Measurements from ENCODE around the gene VPS25.
"Not testable (repeated sequence)": the region's sequence is repeated elsewhere in the genome, so short reads cannot be mapped to it uniquely, and the experiment has no call there.

The VPS25 gene

GRCh38 chr17:42768006-42768405 is 5.2 kb upstream of the VPS25 start:
- DNase-seq = not testable (repeated sequence)

- DNase-seq = not testable (repeated sequence)
These were observed 3.3 kb upstream of the VPS25 start for GRCh38 chr17:42769964-42770363.

- no peak for DNase-seq
These were observed 332 bp upstream of the VPS25 start for GRCh38 chr17:42772945-42773289.

DNA sequence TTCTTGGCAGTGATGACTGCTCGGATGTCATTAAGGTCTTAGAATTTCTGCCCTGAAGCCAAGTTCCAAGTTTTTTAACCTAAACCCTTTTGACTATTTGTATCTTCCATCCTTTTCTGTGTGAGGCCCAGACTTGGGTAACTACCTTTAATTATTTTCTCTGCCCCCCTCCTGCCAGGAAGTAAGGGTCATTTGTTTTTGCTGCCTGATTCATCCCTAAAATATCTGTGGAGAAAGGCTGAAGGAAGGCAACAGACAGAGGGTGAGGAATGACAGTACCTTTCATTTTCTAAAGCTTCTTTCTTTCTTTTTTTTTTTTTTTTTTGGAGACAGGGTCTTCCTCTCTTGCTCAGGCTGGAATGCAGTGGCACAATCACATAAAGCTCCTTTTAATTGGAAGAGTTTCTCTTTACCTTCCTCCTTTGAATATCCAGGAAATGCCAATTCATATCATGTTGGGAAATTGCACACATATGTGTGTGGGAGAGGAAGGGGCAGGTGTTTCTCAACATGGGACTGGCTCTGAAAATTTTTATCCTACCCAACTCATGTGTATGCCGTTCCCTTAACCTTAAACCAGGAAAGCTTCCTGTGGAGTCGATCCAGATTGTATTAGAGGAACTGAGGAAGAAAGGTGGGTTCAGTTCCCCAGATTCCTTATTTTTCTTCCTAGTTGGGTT is 957 bp downstream of the VPS25 start:
- peak; percentile 43 for DNase-seq

DNA sequence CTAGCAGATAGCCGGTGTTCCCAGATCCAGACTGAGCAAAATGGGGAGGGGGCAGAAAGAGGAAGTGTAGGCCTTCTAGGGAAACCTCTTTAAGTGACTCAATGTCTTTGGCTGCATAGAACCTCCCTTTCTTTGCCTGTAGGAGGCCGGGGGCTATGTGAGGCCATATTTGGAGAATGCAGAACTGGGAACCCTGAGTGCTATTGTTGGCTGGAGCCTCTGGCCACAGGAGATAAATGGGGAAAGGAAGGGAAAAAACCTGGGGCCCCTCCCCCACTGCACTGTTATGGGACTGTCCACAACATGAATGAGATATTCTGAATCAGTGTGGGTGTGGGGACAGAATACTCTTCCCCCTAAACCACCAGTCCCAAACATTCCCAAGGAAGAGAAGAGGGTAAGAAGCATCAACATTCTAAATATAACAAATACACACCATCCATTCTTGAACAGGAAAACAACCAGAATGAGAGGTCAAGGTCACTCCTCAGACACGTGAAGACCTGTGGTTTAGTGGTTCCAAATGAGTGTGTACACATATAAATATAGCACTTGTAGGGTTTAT is 2.4 kb downstream of the VPS25 start:
- peak; percentile 29 for DNase-seq

- DNase-seq = no peak
These were observed 5.3 kb downstream of the VPS25 start for GRCh38 chr17:42778570-42778969.

- no peak for DNase-seq
These were observed 6.2 kb downstream of the VPS25 start for GRCh38 chr17:42779304-42779935.

GRCh38 chr17:42779936-42780850 is 6.9 kb downstream of the VPS25 start, which contains the start of gene WNK4:
Gene WNK4, plus strand, starts transcription at chr17:42780610. Its CDS starts 89 bp downstream, at chr17:42780699.
- DNase-seq = peak; percentile 56

GRCh38 chr17:42780851-42781638 is 7.8 kb downstream of the VPS25 start:
- no peak for DNase-seq

DNA sequence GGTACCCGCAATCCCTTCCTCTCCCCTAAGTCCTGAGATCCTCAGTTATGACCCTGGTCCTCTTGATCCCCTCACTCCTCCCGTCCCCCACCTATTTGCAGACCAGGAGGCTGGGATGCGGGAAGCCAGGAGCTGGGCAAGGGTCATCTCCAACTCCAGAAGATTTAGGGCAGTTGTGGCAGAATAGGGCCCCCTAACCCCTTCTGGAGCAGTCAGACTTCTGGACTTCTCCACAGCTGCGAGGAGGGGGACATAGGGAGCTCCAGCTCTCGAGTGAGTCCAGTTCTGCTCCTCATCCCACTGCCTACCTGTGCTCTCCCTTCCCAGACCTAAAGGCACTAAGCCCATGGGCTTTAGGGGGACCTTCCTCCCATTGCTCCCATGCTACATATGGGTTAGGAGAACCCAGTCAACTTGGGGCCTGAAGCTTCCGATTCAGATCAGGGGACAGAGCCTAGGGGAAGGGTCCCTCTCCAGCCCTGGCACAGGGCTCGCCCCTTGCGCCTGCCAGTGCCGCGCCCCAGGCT is 8.5 kb downstream of the VPS25 start:
- DNase-seq = no peak

DNA sequence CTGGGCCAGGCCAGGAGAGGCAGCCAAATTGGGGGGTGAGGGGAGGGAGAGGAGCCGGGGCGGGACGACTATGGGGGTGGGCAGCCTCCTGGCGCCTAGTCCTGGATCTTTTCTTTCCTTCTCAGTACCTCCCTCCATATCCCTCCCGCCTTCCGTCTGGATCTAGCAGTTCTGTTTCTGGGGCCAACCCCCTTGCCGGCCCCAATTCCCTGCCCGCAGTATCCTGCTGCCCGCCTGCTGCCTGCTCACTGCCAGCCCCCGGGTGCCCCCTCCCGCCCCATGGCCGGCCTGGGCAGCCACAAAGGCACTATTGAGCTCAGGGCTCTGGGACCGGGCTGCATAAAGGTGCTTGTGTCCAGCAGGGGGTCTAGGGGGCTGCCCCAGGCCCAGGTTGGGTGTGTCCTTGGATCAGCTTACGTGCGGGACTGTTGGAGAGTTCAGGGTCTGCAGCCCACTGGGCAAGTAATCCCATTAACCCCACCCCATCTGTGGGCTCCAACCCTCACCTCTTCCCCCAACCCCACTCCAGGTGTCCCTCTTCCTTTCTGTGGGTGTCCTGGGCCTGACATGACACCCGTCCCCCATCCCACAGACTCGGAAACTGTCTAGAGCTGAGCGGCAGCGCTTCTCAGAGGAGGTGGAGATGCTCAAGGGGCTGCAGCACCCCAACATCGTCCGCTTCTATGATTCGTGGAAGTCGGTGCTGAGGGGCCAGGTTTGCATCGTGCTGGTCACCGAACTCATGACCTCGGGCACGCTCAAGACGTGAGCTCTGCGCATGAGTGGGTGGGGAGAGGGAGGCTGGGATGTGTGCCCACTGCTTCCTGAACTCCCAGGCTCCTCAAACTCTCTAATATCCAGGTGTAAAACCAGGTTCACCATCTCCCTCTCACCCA is 9.2 kb downstream of the VPS25 start:
- DNase-seq = no peak

GRCh38 chr17:42783062-42783790 is 10.0 kb downstream of the VPS25 start:
- DNase-seq = peak; percentile 81

GRCh38 chr17:42783791-42784138 is 10.5 kb downstream of the VPS25 start:
- DNase-seq = no peak

DNA sequence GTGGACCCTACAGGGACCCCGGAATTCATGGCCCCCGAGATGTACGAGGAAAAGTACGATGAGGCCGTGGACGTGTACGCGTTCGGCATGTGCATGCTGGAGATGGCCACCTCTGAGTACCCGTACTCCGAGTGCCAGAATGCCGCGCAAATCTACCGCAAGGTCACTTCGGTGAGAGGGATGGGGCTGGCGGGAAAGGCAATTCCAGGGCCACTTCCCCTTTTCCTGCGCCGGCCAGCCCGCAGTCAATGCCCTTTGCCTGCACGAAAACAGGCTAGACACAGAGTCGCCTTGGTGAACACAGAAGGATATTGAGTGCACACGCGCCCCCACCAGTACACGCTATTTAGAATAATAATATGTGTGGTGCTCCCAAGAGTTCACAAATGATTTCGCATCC is 11.2 kb downstream of the VPS25 start:
- no peak for DNase-seq

GRCh38 chr17:42784811-42785592 is 11.8 kb downstream of the VPS25 start:
- no peak for DNase-seq

DNA sequence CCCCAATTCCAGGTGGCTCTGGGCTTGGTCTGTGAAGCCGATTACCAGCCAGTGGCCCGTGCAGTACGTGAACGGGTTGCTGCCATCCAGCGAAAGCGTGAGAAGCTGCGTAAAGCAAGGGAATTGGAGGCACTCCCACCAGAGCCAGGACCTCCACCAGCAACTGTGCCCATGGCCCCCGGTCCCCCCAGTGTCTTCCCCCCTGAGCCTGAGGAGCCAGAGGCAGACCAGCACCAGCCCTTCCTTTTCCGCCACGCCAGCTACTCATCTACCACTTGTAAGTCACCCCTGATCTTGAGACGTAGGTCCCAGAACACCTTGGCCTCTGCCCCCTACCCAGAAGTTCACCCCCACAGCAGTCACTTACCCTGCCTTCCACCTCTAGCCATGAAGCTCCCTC is 14.0 kb downstream of the VPS25 start:
- no peak for DNase-seq

DNA sequence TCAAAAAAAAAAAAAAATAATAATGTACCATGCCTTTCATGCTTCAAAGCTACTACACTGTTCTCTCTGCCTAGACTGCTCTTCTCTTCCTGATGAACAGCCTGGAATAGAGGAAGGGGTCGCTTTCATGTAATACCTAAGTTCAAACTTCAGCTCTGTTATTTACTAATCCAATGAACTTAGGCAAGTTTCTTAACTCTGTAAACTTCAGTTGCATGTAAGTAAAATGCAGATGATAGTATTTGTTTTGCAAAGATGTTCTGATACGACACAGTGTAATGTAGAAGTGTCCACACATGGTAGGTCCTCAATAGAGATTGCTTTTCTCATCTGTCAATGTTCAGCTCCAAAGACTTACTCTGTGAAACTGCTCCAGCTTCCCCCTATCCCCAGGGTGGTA is 18.7 kb downstream of the VPS25 start:
- no peak for DNase-seq

- no peak for DNase-seq
These were observed 19.3 kb downstream of the VPS25 start for GRCh38 chr17:42792545-42792944.

- DNase-seq = no peak
These were observed 21.8 kb downstream of the VPS25 start for GRCh38 chr17:42795061-42795460.
